Measurements from ENCODE around the gene SLC7A11.

SLC7A11 gene

DNA sequence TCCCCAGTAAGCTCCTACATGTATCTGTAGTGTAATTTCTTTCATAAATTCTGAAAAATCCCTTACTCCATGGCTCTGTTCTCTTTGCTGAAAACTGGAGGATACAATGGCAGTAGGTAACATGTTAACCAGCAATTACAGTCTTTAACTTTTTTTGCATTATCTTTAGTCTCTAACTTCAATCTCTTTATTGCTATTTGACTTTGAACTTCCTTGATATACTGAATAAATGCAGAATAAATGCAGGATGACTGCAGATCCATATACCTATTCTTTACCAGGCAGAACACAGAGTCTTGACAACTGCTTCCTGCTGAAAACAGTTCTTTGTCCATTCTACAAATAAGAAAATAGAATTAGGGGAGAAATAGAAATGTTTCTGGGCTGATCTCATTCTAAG, 101.3 kb downstream of the SLC7A11 start:
- DNase-seq = no peak

DNA sequence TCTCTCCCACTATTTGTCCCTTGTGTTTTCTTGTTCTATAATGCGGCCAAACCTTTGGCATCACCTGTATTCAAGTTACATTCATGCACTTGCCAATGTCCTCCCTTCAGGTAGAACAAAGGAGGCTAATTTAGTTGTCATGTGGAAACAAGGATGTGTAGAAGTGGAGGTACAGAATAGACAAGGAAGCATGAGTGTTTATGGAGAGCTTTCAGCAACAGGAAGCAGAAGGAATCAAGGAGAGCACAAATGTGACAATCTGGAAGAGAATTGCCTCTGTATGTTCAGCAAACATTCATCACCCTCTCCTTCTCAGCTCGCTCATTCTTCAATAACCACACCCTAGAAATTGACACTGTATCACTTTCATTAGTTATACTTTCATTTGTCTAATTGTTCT, 103.4 kb downstream of the SLC7A11 start:
- DNase-seq = no peak

DNA sequence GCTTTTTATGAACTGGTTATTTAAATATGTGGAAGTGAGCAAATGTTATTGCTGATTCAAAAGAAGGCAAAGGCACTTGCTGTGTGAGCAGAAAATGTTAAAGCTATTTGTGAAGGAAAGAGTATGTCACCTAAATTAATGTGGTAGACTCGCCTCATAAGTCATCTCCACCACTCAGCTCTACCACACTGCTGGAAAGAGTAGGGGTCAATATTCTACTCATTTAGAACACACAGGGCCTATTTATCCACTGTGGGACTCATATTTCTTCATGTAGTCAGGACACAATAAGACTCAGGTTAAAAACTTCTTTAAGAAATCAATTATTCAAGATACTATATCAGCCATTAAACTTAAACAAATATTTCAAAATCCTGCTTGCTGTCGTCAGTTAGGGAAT, 106.5 kb downstream of the SLC7A11 start:
- DNase-seq = no peak

DNA sequence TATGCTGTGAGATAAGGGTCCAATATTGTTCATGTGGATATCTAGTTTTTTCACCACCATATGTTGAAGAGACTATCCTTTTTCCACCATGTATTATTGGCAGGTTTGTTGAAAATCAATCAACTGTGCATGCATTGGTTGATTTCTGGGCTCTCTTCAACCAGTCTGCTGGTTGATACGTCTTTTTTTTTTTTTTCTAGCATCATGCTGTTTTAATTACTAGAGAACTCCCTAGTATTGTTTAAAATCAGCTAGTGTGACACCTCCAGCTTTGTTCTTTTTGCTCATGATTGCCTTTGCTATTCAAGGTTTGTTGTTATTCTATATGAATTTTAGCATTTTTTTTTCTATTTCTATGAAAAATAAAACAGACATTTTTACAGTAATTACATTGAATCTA, 123.9 kb downstream of the SLC7A11 start:
- no peak for DNase-seq

DNA sequence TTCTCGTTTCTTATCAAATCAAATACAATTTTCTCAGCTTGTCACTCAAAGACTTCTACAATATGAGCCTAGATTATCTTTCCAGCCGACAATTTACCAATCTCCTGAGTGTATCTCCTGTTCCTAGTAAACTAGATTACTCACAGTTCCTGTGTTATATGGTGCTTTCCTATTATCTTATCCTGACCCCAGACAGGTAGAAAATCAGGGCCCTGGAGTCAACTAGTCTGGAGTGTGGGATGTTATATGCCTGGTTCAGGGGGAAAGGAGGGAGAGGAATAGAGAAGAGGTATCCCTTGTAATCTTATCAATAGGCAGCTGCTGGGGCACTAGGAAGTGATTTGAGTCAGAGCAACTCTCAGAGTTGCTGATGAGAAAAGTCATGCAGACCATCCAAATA, 127.1 kb downstream of the SLC7A11 start:
- no peak for DNase-seq

DNA sequence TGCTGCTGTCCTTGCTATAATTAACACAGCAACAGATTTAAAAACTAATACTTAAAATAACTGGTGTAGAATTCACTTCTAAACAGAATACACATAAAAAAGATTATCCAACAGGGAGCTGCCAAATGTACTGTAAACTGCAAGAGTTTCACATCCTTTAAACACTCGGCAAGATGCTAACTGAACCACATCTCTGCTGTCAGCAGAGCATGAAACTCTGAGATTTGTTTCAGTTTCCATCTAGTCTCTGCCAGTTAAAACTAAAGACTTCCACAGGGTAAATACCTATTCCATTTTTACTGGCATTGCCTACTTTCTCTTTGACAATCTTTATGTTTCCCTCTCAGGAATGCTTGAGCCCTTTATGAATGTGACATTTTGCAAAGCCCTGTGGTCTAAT, 127.7 kb downstream of the SLC7A11 start:
- DNase-seq = no peak

Measured in amniotic stem cell (primary cell).